Endothelial cell of umbilical vein (primary cell): ENCODE results near the gene ANKRD50. TPM values are rescaled to one million over a fixed set of nuclear protein-coding genes. Genes with fewer than 3 reads are reported as not detected.

Experiments used
- BruUV-seq: library from RNA; stranded (reverse); fragments of 400-500 nt; replicated peaks from 2 replicates; lab custom pipeline; 2021; lab: Mats Ljungman, UMichigan
- CTCF ChIA-PET: fragments of 300-600, 350-600 bp; sonication (Branson Sonifier 250); formaldehyde crosslinking; loops from one replicate; lab custom pipeline; 2021; ENCODE audit warnings: antibody characterized with exemption, inconsistent platforms; lab: Charles Lee
- POLR2A ChIA-PET: fragments of 300-600, 350-600 bp; sonication (Branson Sonifier 250); formaldehyde crosslinking; loops from one replicate; lab custom pipeline; 2021; ENCODE audit warnings: antibody characterized with exemption, inconsistent platforms; lab: Charles Lee
- DNase-seq: peaks from one replicate; pipeline ENCODE4 v3.0.0-alpha.2; 2011; ENCODE audit warnings: low read depth, low spot score
- FAIRE-seq: peaks from 2 replicates; lab custom pipeline; 2011; peaks lifted over from hg19 to GRCh38; lab: Jason Lieb, UNC
- H2AFZ ChIP-seq: 2 replicates; pipeline ENCODE4 v1.6.0; 2012; ENCODE audit warnings: low read depth, low read length, control low read depth, inconsistent platforms
- H3K27ac ChIP-seq: 2 replicates; pipeline ENCODE4 v1.5.1; 2011; ENCODE audit warnings: low read depth, mild to moderate bottlenecking, control low read depth, low read length, moderate library complexity; ENCODE audit not compliant: insufficient read depth
- H3K27me3 ChIP-seq, 2 experiments: 2 replicates each; pipeline versions ENCODE4 v1.6.0 to v1.6.1; 2011; ENCODE audit warnings: low read length in 2 of 2, mixed read lengths in 1 of 2; ENCODE audit not compliant: control insufficient read depth in 2 of 2, insufficient read depth in 2 of 2
- H3K36me3 ChIP-seq, 2 experiments: 2 replicates in 1 of 2; 3 replicates in 1 of 2; pipeline ENCODE4 v1.5.1; 2011; ENCODE audit warnings: low read length in 2 of 2, mild to moderate bottlenecking in 1 of 2, moderate library complexity in 1 of 2; ENCODE audit not compliant: control insufficient read depth in 2 of 2, insufficient read depth in 2 of 2; ENCODE audit errors: extremely low read depth in 1 of 2
- H3K4me1 ChIP-seq: 3 replicates; pipeline ENCODE4 v1.5.1; 2011; ENCODE audit warnings: mild to moderate bottlenecking, low read length; ENCODE audit not compliant: control insufficient read depth, insufficient read depth; ENCODE audit errors: extremely low read depth
- H3K4me2 ChIP-seq: 2 replicates; pipeline ENCODE4 v1.6.1; 2011; ENCODE audit warnings: low read length, control low read depth, mixed read lengths; ENCODE audit not compliant: insufficient read depth
- H3K4me3 ChIP-seq, 3 experiments: fragments of 200-600 bp in 1 of 3; sonication (generic), shearing (Covaris generic) in 1 of 3; replicated peaks in 1 of 3; 2 replicates each; pipeline ENCODE4 v1.5.1; 2011 to 2016; ENCODE audit warnings: control low read depth in 3 of 3, low read length in 3 of 3, mild to moderate bottlenecking in 2 of 3, inconsistent platforms in 1 of 3, low read depth in 1 of 3, moderate library complexity in 1 of 3; ENCODE audit not compliant: insufficient read depth in 1 of 3
- H3K79me2 ChIP-seq: 2 replicates; pipeline ENCODE4 v1.6.0; 2012; ENCODE audit warnings: low read length, inconsistent platforms; ENCODE audit not compliant: control insufficient read depth, insufficient read depth
- H3K9ac ChIP-seq: replicated peaks from 2 replicates; pipeline ENCODE3; 2011; ENCODE audit warnings: low read length, control low read depth; ENCODE audit not compliant: insufficient read depth; ENCODE audit errors: extremely low read depth
- H3K9me1 ChIP-seq: replicated peaks from 3 replicates; pipeline ENCODE4 v1.6.0; 2011; ENCODE audit warnings: mild to moderate bottlenecking, low read length; ENCODE audit not compliant: control insufficient read depth, insufficient read depth; ENCODE audit errors: extremely low read depth
- H3K9me3 ChIP-seq: replicated peaks from 2 replicates; pipeline ENCODE4 v1.5.1; 2012; ENCODE audit warnings: low read length, inconsistent platforms; ENCODE audit not compliant: control insufficient read depth, insufficient read depth
- H4K20me1 ChIP-seq: replicated peaks from 2 replicates; pipeline ENCODE3; 2011; ENCODE audit warnings: mild to moderate bottlenecking, low read length; ENCODE audit not compliant: control insufficient read depth, insufficient read depth; ENCODE audit errors: extremely low read depth
- EZH2 ChIP-seq: IDR thresholded peaks from 2 replicates; pipeline ENCODE4 v1.6.1; 2012; ENCODE audit warnings: borderline replicate concordance, low read depth, mild to moderate bottlenecking, moderate library complexity, low read length, inconsistent platforms; ENCODE audit not compliant: severe bottlenecking
- FOS ChIP-seq: IDR thresholded peaks from 2 replicates; pipeline ENCODE4 v1.6.1; 2011; ENCODE audit warnings: mild to moderate bottlenecking, low read length, moderate library complexity, borderline replicate concordance; ENCODE audit not compliant: insufficient read depth
- GATA2 ChIP-seq: IDR thresholded peaks from 2 replicates; pipeline ENCODE4 v1.7.0; 2011; ENCODE audit warnings: low read depth, mild to moderate bottlenecking, moderate library complexity, mixed read lengths, low read length; ENCODE audit not compliant: insufficient read length, insufficient read depth
- JUN ChIP-seq: IDR thresholded peaks from 2 replicates; pipeline ENCODE4 v1.6.1; 2011; ENCODE audit warnings: borderline replicate concordance, low read depth; ENCODE audit not compliant: insufficient read length, insufficient read depth
- MYC ChIP-seq: IDR thresholded peaks from one replicate; pipeline ENCODE4 v1.6.1; 2011; ENCODE audit warnings: mild to moderate bottlenecking, low read depth, low read length
- POLR2A ChIP-seq: IDR thresholded peaks from 2 replicates; pipeline ENCODE4 v1.6.1; 2012; ENCODE audit warnings: low read depth, mild to moderate bottlenecking, control low read depth, low read length
- POLR2AphosphoS5 ChIP-seq: IDR thresholded peaks from 2 replicates; pipeline ENCODE4 v1.6.1; 2012; ENCODE audit warnings: low read depth, mild to moderate bottlenecking, control low read depth, low read length, moderate library complexity; ENCODE audit not compliant: insufficient read depth
- dilution Hi-C: fragments of 300-500 bp; cut with MboI; formaldehyde crosslinking; loops from one replicate; pipeline ENCODE4 v1.15.0; 2019; ENCODE audit warnings: low sequenced_read_pairs; ENCODE audit not compliant: extremely low pct_ligation_motif_present
- intact Hi-C: fragments of 100-400 bp; cut with micrococcal nuclease; formaldehyde crosslinking; loops from one replicate; pipeline ENCODE4 v1.10.0; 2022
- polyA plus RNA-seq, 4 experiments: library from polyadenylated mRNA; depleted of rRNA in 3 of 4; stranded (reverse) in 3 of 4; unstranded in 1 of 4; fragments of >200 nt; gene quantifications; 2 replicates each; pipeline versions ENCODE4 v1.2.1 to v1.2.3, GENCODE V29; 2011 to 2012; ENCODE audit warnings: missing spikeins in 1 of 4
- total RNA-seq: library from RNA; stranded (reverse); gene quantifications from 2 replicates; pipeline ENCODE4 v1.2.3, GENCODE V29; 2021
- TF ChIP-seq, protein P1 (sequence below): IDR thresholded peaks from 2 replicates; pipeline ENCODE4 v1.6.1; 2011; ENCODE audit not compliant: insufficient read depth, insufficient read length
- TF ChIP-seq, protein P2 (sequence below), 2 donors: IDR thresholded peaks; 1 replicate in 1 of 2; 2 replicates in 1 of 2; pipeline ENCODE4 v1.5.1; 2011; ENCODE audit warnings: low read length in 2 of 2, mild to moderate bottlenecking in 2 of 2, moderate library complexity in 2 of 2, control low read depth in 1 of 2, inconsistent platforms in 1 of 2, low read depth in 1 of 2; ENCODE audit not compliant: insufficient read depth in 1 of 2; ENCODE audit errors: extremely low read depth in 1 of 2

The ANKRD50 gene
- total and polyA plus RNA-seq, 2 donors (not counting 3 experiments of a cell fraction or from before 2014, with no cell fraction given) = 24.5 to 63.6 TPM

DNA sequence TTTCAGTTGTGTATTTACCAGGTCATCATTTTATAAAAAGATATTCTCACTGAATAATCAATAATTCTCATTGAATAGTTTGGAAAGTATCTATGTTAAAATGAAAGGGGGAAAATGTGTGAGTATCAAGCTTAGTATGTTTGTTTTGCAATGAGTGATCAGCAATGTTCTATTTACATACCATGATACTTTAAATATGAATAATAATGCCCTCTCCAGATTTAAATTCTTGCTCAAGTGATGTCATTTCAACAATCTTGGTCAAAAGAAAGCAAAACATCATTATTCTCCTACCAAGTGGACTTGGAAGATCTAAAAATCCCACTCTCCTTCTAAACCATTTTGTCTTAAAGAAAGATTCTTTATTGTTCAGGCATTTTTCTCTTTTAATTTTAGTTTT is 42.1 kb upstream of the ANKRD50 start:
- no peak overlapping the region for H3K9ac ChIP-seq
- H4K20me1 ChIP-seq = no peaks in the 10 kb centered on the region
- no peaks in the 10 kb centered on the region for H3K27me3 ChIP-seq
- ChIA-PET POLR2A (no interaction called here), CTCF (interaction anchor here (1.5 kb wide), 1 partner anchor 14 kb away, joined by 5 read pairs; no protein-coding TSS in a partner anchor)
- H2AFZ ChIP-seq = no peak overlapping the region
- intact Hi-C loops (no loop called here), dilution Hi-C loops (no loop called here)
- TF ChIP-seq EZH2 (no peak), POLR2AphosphoS5 (no peak), MYC (no peak), GATA2 (no peak), JUN (no peak)
- TF ChIP-seq, protein P1, sequence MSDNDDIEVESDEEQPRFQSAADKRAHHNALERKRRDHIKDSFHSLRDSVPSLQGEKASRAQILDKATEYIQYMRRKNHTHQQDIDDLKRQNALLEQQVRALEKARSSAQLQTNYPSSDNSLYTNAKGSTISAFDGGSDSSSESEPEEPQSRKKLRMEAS = no peak
- FAIRE-seq (no peak), DNase-seq (no peak)
- no peak overlapping the region for H3K27ac ChIP-seq
- H3K4me3 ChIP-seq = no peak overlapping the region
- no peaks in the 10 kb centered on the region for H3K4me1 ChIP-seq
- no peaks in the 10 kb centered on the region for H3K9me1 ChIP-seq
- no TSS peak for BruUV-seq
- H3K4me2 ChIP-seq = no peak overlapping the region
- H3K79me2 ChIP-seq = no peaks in the 10 kb centered on the region
- no peaks in the 10 kb centered on the region for H3K9me3 ChIP-seq
- H3K36me3 ChIP-seq = no peaks in the 10 kb centered on the region

DNA sequence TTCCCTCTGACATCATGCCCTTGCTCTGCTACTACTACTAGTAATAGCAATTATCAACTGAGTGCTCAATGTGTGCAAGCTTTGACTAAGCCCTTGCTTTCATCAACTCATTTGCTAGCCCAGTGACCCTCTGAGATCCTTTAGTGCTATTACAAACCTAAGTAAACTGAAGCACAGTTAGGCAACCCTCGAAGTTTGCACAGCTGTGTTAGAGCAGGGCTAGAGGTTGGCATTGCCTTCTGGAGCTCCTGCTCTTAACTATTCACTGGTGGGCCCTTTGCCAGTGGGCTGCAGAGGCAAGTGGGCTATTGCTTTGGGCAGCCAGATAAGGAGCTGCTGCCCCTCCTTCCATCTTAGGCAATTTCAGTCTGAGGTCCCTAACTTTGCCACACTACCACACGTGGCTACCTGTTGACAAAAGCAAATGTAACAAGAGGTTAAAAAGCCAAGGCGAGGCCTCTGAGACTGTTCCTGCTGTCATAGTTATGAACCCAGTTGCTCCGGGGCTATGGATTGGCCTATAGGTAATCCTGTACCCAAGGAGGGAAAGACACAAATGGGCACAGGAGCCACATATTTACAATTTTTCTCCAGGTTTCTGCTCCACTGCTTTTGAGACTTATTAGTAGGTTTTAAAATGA is 41.5 kb upstream of the ANKRD50 start:
- Histone ChIP-seq H2AFZ (no peak overlapping the region), H3K27me3 (no peaks in the 10 kb centered on the region), H3K9me3 (no peaks in the 10 kb centered on the region), H4K20me1 (no peaks in the 10 kb centered on the region), H3K9ac (no peak overlapping the region), H3K9me1 (no peaks in the 10 kb centered on the region), H3K36me3 (no peaks in the 10 kb centered on the region), H3K79me2 (no peaks in the 10 kb centered on the region), H3K4me1 (no peaks in the 10 kb centered on the region), H3K4me2 (no peak overlapping the region), H3K4me3 (no peak overlapping the region), H3K27ac (no peak overlapping the region)
- no peak for DNase-seq
- ChIA-PET CTCF (no interaction called here), POLR2A (no interaction called here)
- no peak for FAIRE-seq
- TF ChIP-seq, protein P1 = no peak
- TF ChIP-seq, protein P2, sequence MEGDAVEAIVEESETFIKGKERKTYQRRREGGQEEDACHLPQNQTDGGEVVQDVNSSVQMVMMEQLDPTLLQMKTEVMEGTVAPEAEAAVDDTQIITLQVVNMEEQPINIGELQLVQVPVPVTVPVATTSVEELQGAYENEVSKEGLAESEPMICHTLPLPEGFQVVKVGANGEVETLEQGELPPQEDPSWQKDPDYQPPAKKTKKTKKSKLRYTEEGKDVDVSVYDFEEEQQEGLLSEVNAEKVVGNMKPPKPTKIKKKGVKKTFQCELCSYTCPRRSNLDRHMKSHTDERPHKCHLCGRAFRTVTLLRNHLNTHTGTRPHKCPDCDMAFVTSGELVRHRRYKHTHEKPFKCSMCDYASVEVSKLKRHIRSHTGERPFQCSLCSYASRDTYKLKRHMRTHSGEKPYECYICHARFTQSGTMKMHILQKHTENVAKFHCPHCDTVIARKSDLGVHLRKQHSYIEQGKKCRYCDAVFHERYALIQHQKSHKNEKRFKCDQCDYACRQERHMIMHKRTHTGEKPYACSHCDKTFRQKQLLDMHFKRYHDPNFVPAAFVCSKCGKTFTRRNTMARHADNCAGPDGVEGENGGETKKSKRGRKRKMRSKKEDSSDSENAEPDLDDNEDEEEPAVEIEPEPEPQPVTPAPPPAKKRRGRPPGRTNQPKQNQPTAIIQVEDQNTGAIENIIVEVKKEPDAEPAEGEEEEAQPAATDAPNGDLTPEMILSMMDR (IDR thresholded peaks at IDR 0.05; ENCODE audit: extremely low read depth in 1 of 2, insufficient read depth in 1 of 2, low read depth in 1 of 2, low read length in 2 of 2) = no peak
- TF ChIP-seq FOS (no peak), GATA2 (no peak), JUN (no peak), MYC (no peak), EZH2 (no peak), POLR2A (no peak), POLR2AphosphoS5 (no peak)
- no TSS peak for BruUV-seq
- dilution Hi-C loops (no loop called here), intact Hi-C loops (no loop called here)
